Right atrium auricular region (tissue), 2 donors: ENCODE data around the gene GTSE1. TPM values are rescaled to one million over a fixed set of nuclear protein-coding genes. Genes with fewer than 3 reads are reported as not detected.

Experiments
- DNase-seq: peaks from one replicate; pipeline ENCODE4 v3.0.0-alpha.2; 2019; ENCODE audit warnings: low spot score
- H3K27ac ChIP-seq, 2 donors: fragments of 200-600 bp; sonication (generic); 1 replicate in 1 of 2; 2 replicates in 1 of 2; pipeline ENCODE4 v1.5.1; 2016 to 2019
- H3K27me3 ChIP-seq, 2 donors: fragments of 200-600 bp; sonication (generic); one replicate each; pipeline versions ENCODE4 v1.5.1 to v1.6.0; 2017 to 2019
- H3K36me3 ChIP-seq: fragments of 200-600 bp; sonication (generic); one replicate; pipeline ENCODE4 v1.5.1; 2016
- H3K4me1 ChIP-seq, 2 donors: fragments of 200-600 bp; sonication (generic); one replicate each; pipeline versions ENCODE4 v1.5.1 to v1.6.0; 2017 to 2019
- H3K4me3 ChIP-seq, 2 donors: fragments of 200-600 bp; sonication (generic); 1 replicate in 1 of 2; 2 replicates in 1 of 2; pipeline ENCODE4 v1.5.1; 2017 to 2019; ENCODE audit warnings: mild to moderate bottlenecking in 1 of 2, moderate library complexity in 1 of 2
- H3K9me3 ChIP-seq, 2 donors: fragments of 200-600 bp; sonication (generic); one replicate each; pipeline ENCODE4 v1.5.1; 2019
- total RNA-seq, 2 donors: library from RNA; depleted of rRNA; stranded (reverse); fragments of >200 nt; gene quantifications; one replicate each; pipeline ENCODE4 v1.1.0, GENCODE V29; 2016
- TF ChIP-seq, protein P1 (sequence below), 2 donors: fragments of 200-600 bp; sonication (generic); IDR thresholded peaks; one replicate each; pipeline ENCODE4 v1.5.1; 2019; ENCODE audit warnings: antibody characterized with exemption in 2 of 2

Gene GTSE1
- total RNA-seq, 2 donors from 2014 or later: 0.16 to 0.63 TPM

GRCh38 chr22:46323162-46323561 lies 26.5 kb downstream of the GTSE1 start:
- DNase-seq: no peak
- H3K36me3 ChIP-seq: no peaks in the 10 kb centered on the region
- TF ChIP-seq, protein P1, sequence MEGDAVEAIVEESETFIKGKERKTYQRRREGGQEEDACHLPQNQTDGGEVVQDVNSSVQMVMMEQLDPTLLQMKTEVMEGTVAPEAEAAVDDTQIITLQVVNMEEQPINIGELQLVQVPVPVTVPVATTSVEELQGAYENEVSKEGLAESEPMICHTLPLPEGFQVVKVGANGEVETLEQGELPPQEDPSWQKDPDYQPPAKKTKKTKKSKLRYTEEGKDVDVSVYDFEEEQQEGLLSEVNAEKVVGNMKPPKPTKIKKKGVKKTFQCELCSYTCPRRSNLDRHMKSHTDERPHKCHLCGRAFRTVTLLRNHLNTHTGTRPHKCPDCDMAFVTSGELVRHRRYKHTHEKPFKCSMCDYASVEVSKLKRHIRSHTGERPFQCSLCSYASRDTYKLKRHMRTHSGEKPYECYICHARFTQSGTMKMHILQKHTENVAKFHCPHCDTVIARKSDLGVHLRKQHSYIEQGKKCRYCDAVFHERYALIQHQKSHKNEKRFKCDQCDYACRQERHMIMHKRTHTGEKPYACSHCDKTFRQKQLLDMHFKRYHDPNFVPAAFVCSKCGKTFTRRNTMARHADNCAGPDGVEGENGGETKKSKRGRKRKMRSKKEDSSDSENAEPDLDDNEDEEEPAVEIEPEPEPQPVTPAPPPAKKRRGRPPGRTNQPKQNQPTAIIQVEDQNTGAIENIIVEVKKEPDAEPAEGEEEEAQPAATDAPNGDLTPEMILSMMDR (IDR thresholded peaks at IDR 0.05): no peak

GRCh38 chr22:46326066-46326680 lies 29.5 kb downstream of the GTSE1 start:
- TF ChIP-seq, protein P1 (IDR thresholded peaks at IDR 0.05): no peak
- H3K36me3 ChIP-seq: no peaks in the 10 kb centered on the region
- no peak overlapping the region for H3K4me3 ChIP-seq
- no peaks in the 10 kb centered on the region for H3K4me1 ChIP-seq
- no peaks in the 10 kb centered on the region for H3K27me3 ChIP-seq
- H3K27ac ChIP-seq: no peak overlapping the region
- H3K9me3 ChIP-seq: no peaks in the 10 kb centered on the region
- no peak for DNase-seq

More at GRCh38 chr22:46323162-46323561, 26.5 kb downstream of the GTSE1 start:
- Histone ChIP-seq H3K4me1 (no peaks in the 10 kb centered on the region), H3K9me3 (no peaks in the 10 kb centered on the region), H3K27ac (no peak overlapping the region), H3K27me3 (no peaks in the 10 kb centered on the region), H3K4me3 (no peak overlapping the region)

DNA sequence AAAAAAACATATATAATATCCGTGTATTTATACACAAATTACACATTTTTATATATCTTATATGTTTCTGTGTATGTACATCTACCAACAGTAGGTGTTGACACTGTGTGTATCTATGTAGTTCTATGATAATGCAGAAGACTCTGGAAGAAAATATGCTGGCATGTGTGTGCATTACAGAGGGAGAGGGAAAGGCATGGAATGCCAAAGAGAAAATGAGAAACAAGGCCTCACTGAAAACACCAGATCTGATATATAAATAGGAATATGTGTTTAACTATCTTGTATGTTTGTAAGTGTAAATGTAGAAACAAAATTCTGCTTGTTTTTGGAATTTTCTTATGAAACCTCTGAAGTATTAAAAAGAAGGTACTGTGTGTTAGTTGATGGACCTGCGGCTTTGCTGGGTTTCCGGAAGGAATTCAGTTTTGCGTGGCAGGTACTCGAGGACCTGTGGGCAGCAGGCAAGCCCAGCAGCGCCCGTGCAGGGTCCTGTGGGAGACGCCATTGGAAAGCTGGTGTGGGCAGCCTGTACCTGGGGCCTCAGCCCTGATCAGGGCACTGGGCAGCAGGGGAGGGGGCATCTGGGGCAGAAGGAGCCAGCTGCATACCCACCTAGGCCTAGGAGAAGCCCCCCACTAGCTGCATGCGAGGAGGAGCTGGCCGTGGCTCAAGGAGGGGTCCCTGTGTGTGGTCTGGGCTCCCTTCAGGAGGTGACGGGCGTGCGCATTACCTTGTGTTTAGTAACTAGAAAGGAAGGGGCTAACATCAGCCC lies 31.2 kb downstream of the GTSE1 start:
- Histone ChIP-seq H3K27ac (no peak overlapping the region), H3K4me3 (no peak overlapping the region), H3K27me3 (no peaks in the 10 kb centered on the region), H3K9me3 (no peaks in the 10 kb centered on the region), H3K36me3 (no peaks in the 10 kb centered on the region), H3K4me1 (no peaks in the 10 kb centered on the region)
- TF ChIP-seq, protein P1 (IDR thresholded peaks at IDR 0.05): no peak
- no peak for DNase-seq

GRCh38 chr22:46328797-46329196 lies 32.1 kb downstream of the GTSE1 start:
- no peaks in the 10 kb centered on the region for H3K36me3 ChIP-seq
- H3K27me3 ChIP-seq: no peaks in the 10 kb centered on the region
- no peak overlapping the region for H3K4me3 ChIP-seq
- H3K27ac ChIP-seq: no peak overlapping the region
- H3K9me3 ChIP-seq: no peaks in the 10 kb centered on the region
- no peak for DNase-seq
- TF ChIP-seq, protein P1 (IDR thresholded peaks at IDR 0.05): no peak
- no peaks in the 10 kb centered on the region for H3K4me1 ChIP-seq

- Histone ChIP-seq H3K27ac (no peak overlapping the region), H3K27me3 (no peaks in the 10 kb centered on the region), H3K9me3 (no peaks in the 10 kb centered on the region), H3K4me1 (no peaks in the 10 kb centered on the region), H3K36me3 (no peaks in the 10 kb centered on the region), H3K4me3 (no peak overlapping the region)
- DNase-seq: no peak
- TF ChIP-seq, protein P1 (IDR thresholded peaks at IDR 0.05): no peak
Measured at GRCh38 chr22:46329616-46330015, 32.9 kb downstream of the GTSE1 start.
